GM13977 (cell line): Measurements from ENCODE around the gene ABCD1.
"Not testable (repeated sequence)": the region's sequence is repeated elsewhere in the genome, so short reads cannot be mapped to it uniquely, and the experiment has no call there.

Experiments
- DNase-seq: peaks from one replicate; pipeline ENCODE4 v3.0.0; 2012; ENCODE audit warnings: low spot score
- CTCF ChIP-seq: IDR thresholded peaks from 2 replicates; pipeline ENCODE4 v1.5.1; 2012; ENCODE audit warnings: mild to moderate bottlenecking, control low read depth; ENCODE audit not compliant: insufficient read depth; ENCODE audit errors: extremely low read depth, missing control alignments
- in situ Hi-C: fragments of 300-500 bp; cut with MboI; formaldehyde crosslinking; loops from one replicate; pipeline ENCODE4 v1.12.0; 2022; ENCODE audit warnings: low sequenced_read_pairs, low pct_unique_long_range_greater_than_20kb, mixed read lengths, inconsistent platforms; ENCODE audit not compliant: unreplicated experiment

Gene ABCD1

GRCh38 chrX:153701706-153702105, 22.9 kb upstream of the ABCD1 start:
- in situ Hi-C loops: no loop called here
- DNase-seq: no peak
- no peak for TF ChIP-seq CTCF

DNA sequence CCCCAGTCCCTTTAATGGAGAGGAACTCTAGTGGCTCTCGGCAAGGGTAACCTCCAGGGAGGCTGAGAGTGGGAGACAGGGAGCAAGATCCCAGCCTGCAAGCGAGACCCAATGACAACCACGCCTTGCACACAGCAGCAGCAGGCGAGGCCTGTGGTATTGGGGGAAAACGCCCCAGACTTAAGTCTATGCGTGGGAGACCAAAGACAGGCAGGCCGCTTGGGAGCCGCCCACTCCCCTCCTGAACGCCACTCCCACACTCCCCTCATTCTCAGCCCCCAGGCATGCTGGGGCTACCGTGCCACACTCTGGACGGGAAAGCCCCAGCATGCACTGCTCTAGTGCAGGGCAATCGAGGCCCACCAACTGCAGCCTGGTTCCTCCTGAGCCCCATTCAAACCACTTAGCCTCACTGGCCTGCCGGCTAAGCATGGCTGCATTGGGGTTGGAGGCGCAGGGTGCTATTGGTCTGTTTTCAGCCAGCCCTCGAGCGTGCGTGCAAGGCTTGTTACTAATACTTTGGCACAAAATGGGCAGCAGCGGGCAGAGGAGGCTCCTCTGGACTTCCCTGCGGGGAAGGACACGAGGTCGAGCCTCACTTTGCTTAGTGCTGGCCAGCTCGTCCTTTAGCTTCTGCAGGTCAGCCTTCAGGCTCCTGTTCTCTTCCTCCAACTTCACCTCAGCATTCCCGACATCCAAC, 22.2 kb upstream of the ABCD1 start:
- TF ChIP-seq CTCF: no peak
- in situ Hi-C loops: no loop called here
- no peak for DNase-seq

- DNase-seq: no peak
- TF ChIP-seq CTCF: no peak
- in situ Hi-C loops: no loop called here
These were observed 21.7 kb upstream of the ABCD1 start for GRCh38 chrX:153703036-153703370.

- in situ Hi-C loops: no loop called here
- no peak for TF ChIP-seq CTCF
- DNase-seq: no peak
These were observed 20.6 kb upstream of the ABCD1 start for GRCh38 chrX:153704021-153704526.

GRCh38 chrX:153704631-153705402, 19.8 kb upstream of the ABCD1 start:
- DNase-seq, in situ Hi-C loops: not testable (repeated sequence)

GRCh38 chrX:153705403-153706060, 19.1 kb upstream of the ABCD1 start:
- DNase-seq, in situ Hi-C loops: not testable (repeated sequence)

DNA sequence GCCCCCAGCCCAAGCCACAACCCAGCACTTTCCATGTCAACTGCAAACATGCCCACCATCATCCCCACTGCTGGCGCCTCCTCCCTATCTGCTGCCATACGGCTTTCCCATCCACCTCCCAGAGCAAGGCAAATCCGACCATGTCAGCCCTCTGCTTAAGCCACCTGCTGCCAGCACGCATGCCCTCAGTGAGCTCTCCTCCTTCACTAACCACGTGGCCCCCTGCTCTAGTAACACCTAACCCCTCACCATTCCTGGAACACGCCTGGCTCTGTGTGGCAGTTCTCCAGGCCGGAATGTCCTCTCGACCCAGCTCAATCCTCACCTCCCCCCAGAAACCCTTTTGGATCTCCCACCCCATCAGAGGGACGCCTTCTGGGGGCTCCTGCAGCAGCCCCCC, 17.9 kb upstream of the ABCD1 start:
- in situ Hi-C loops: no loop called here
- no peak for DNase-seq
- no peak for TF ChIP-seq CTCF
